ENCODE measurements around the gene ACACA.

GRCh38 chr17:37066322-37067255, 340.0 kb downstream of the ACACA start:
- TF ChIP-seq GATA2 (IDR thresholded peaks at IDR 0.05; ENCODE audit: low read depth, low read length) (no peak), GATA3 (IDR thresholded peaks at IDR 0.05; ENCODE audit: low read depth, low read length) (no peak)

All from SH-SY5Y (cell line).